WTC11 (cell line): ENCODE measurements around the gene SF3B2.

ENCODE experiments used
- ATF1 ChIP-seq: sonication (generic); formaldehyde crosslinking; IDR thresholded peaks from 2 replicates; pipeline ENCODE4 v1.8.1; 2023; ENCODE audit warnings: mild to moderate bottlenecking, moderate library complexity, missing genetic modification reagents
- CTCF ChIP-seq: fragments of 200-600 bp; IDR thresholded peaks from 2 replicates; pipeline ENCODE4 v1.8.0; 2022; ENCODE audit warnings: antibody characterized with exemption
- E2F1 ChIP-seq: sonication (generic); formaldehyde crosslinking; IDR thresholded peaks from 2 replicates; pipeline ENCODE4 v1.8.0; 2022; ENCODE audit warnings: mild to moderate bottlenecking, missing genetic modification reagents
- E2F5 ChIP-seq: sonication (generic); formaldehyde crosslinking; IDR thresholded peaks from 2 replicates; pipeline ENCODE4 v1.8.1; 2022; ENCODE audit warnings: mild to moderate bottlenecking, moderate library complexity, missing genetic modification reagents
- HMGXB4 ChIP-seq: sonication (generic); formaldehyde crosslinking; IDR thresholded peaks from 2 replicates; pipeline ENCODE4 v1.8.1; 2023; ENCODE audit warnings: mild to moderate bottlenecking, moderate library complexity, missing genetic modification reagents
- NR2C2 ChIP-seq: sonication (generic); formaldehyde crosslinking; IDR thresholded peaks from 2 replicates; pipeline ENCODE4 v1.8.0; 2022; ENCODE audit warnings: mild to moderate bottlenecking, missing genetic modification reagents
- RELA ChIP-seq: sonication (generic); formaldehyde crosslinking; IDR thresholded peaks from 2 replicates; pipeline ENCODE4 v1.8.1; 2022; ENCODE audit warnings: missing genetic modification reagents, mild to moderate bottlenecking, borderline replicate concordance
- SP1 ChIP-seq: sonication (generic); formaldehyde crosslinking; conservative IDR thresholded peaks from 2 replicates; pipeline ENCODE4 v1.8.1; 2022; ENCODE audit warnings: missing genetic modification reagents
- STAT6 ChIP-seq: sonication (generic); formaldehyde crosslinking; conservative IDR thresholded peaks from 2 replicates; pipeline ENCODE4 v1.8.1; 2023; ENCODE audit warnings: mild to moderate bottlenecking, low read depth, missing genetic modification reagents, moderate library complexity
- TEAD4 ChIP-seq: sonication (generic); formaldehyde crosslinking; IDR thresholded peaks from 2 replicates; pipeline ENCODE4 v1.8.0; 2022; ENCODE audit warnings: mild to moderate bottlenecking, missing genetic modification reagents
- ZNF219 ChIP-seq: sonication (generic); formaldehyde crosslinking; IDR thresholded peaks from 2 replicates; pipeline ENCODE4 v1.8.0; 2023; ENCODE audit warnings: missing genetic modification reagents, mild to moderate bottlenecking, borderline replicate concordance
- ZNF532 ChIP-seq: fragments of 250-450 bp; sonication (Bioruptor Pico); IDR thresholded peaks from 2 replicates; pipeline ENCODE4 v1.9.0; 2021; ENCODE audit warnings: mild to moderate bottlenecking, borderline replicate concordance

GRCh38 chr11:66039765-66040164 lies 12.4 kb upstream of the SF3B2 start:
- TF ChIP-seq ATF1 (CRISPR knock-in tag) (no peak), CTCF (no peak), RELA (CRISPR knock-in tag) (no peak), TEAD4 (CRISPR knock-in tag) (no peak), STAT6 (CRISPR knock-in tag) (no peak), E2F5 (CRISPR knock-in tag) (no peak), HMGXB4 (CRISPR knock-in tag) (no peak), E2F1 (CRISPR knock-in tag) (no peak), NR2C2 (CRISPR knock-in tag) (no peak), SP1 (CRISPR knock-in tag) (no peak), ZNF219 (CRISPR knock-in tag) (no peak), ZNF532 (CRISPR knock-in tag) (no peak)
